Omental fat pad (tissue), 4 donors: ENCODE results near the gene AOPEP. TPM values are rescaled to one million over a fixed set of nuclear protein-coding genes. Genes with fewer than 3 reads are reported as not detected.

ENCODE experiments used
- ATAC-seq: fragments of 150-250 bp; one replicate; pipeline ENCODE4 v1.9.1; 2016; ENCODE audit warnings: mild to moderate bottlenecking, moderate library complexity; ENCODE audit not compliant: low FRiP score
- DNase-seq: peaks from one replicate; pipeline ENCODE4 v3.0.0-alpha.2; 2019; ENCODE audit warnings: low spot score
- CTCF ChIP-seq, 3 donors: fragments of 450-650 bp; IDR thresholded peaks; one replicate each; pipeline ENCODE4 v1.5.1; 2016 to 2017; ENCODE audit warnings: antibody characterized with exemption in 3 of 3, mild to moderate bottlenecking in 3 of 3, moderate library complexity in 2 of 3
- total RNA-seq, 4 donors: library from RNA; depleted of rRNA; stranded (reverse); fragments of >200 nt; gene quantifications; one replicate each; pipeline ENCODE4 v1.1.0, GENCODE V29; 2016

The AOPEP gene
- total RNA-seq, 4 donors from 2014 or later, result 45.9 to 102 (median 55.1) TPM

GRCh38 chr9:95095641-95096355, 369.3 kb downstream of the AOPEP start:
- DNase-seq (no peak), ATAC-seq (no peak)
- TF ChIP-seq CTCF (IDR thresholded peaks at IDR 0.05), result no peak

GRCh38 chr9:95096381-95096780, 369.9 kb downstream of the AOPEP start:
- TF ChIP-seq CTCF (IDR thresholded peaks at IDR 0.05), result no peak
- ATAC-seq, result no peak
- DNase-seq, result no peak

- no peak for ATAC-seq
- TF ChIP-seq CTCF (IDR thresholded peaks at IDR 0.05), result no peak
- DNase-seq, result no peak
These were observed 370.3 kb downstream of the AOPEP start for GRCh38 chr9:95096807-95097206.

DNA sequence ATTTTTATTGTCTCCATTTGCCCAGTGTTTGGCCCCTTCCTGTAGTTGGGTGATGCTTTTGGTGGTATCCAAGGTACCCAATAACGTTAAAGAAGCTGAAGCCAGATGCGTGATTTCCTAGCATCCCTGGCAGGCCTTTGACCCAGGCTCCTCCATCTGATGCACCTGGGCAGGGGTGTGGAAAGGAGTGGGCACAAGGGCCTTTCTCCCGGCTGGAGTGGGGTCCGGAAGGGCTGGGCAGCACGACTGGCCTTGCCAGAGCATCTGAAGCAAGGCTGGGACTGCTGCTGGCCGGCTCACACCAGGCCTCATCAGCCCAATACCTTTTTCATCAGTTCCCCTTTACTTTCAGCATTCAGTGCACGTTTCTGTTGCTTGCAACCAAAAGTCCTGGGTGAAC, 370.8 kb downstream of the AOPEP start:
- no peak for TF ChIP-seq CTCF (IDR thresholded peaks at IDR 0.05)
- DNase-seq (no peak), ATAC-seq (no peak)

DNA sequence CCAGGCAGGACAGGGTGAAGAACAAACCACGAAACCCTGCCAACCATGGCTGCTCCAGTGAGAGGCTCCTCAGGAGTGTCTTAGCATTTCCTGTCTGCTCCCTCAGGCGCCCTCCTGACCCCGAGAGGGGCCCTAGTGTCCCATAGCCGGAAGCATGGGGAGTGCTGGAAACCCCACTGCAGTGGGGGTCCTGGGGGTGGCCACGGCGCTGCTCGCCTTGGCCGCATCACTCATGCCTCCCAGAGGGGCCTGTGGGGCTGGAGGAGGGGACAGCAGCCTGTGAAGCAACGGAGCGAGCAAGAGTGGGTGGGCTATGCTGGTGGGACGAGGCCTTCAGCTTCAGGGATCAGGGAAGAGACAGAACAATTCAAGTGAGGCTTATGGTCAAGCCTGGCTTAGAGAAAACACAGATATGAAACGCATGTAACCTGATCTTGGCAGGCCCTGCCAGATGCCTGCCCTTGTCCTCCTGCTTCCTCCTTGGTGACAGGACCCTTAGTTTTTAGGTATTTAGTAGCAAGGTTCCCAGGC, 372.0 kb downstream of the AOPEP start:
- TF ChIP-seq CTCF (IDR thresholded peaks at IDR 0.05), result no peak
- DNase-seq, result no peak
- no peak for ATAC-seq

DNA sequence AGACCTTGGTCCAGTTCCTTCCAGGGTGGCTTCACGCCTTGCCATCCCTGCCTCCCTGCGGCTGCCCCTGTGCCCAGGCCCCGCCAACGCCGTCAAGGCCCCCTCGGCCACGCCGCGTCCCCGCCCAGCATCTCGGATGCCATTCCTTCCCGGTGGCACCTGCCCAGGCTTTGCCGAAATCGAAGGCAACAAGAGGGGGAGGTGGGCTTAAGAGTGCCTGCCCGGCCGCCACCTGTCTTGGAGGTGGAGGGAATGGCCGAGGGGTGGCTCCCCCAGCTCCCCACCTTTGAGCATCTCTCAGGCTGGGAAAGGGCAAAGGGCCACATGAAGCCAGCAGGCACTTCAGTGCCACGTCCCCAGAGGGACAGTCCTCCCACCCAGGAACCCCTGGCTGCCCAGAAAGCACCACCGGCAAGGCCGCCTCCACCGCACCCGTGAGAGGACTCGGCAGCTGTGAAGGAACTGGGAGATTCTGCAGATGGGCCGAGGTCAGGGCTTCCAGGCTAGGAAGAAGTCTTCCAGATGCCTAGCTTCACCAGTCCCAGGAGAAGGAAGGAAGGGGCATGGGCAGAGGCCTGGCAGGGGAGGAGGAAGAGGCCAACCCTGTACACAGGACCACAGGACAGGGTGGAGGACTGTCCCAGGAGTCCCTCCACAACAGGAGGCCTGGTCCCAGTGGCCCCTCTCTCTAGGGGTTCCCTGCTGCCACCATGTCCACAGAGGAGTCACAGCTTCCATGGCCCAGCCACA, 373.0 kb downstream of the AOPEP start:
- no peak for DNase-seq
- no peak for ATAC-seq
- TF ChIP-seq CTCF (IDR thresholded peaks at IDR 0.05), result no peak
